Body of pancreas (tissue), 4 donors: ENCODE data around the gene CTNNA2. TPM values are rescaled to one million over a fixed set of nuclear protein-coding genes. Genes with fewer than 3 reads are reported as not detected.

Source experiments
- ATAC-seq: fragments of 150-250 bp; one replicate; pipeline ENCODE4 v1.9.1; 2016
- DNase-seq, 4 donors: peaks; one replicate each; pipeline ENCODE4 v3.0.0-alpha.2; 2019
- H3K27ac ChIP-seq, 4 donors: fragments of 200-600 bp; sonication (generic); 1 replicate in 3 of 4; 2 replicates in 1 of 4; pipeline versions ENCODE4 v1.5.1 to v1.6.1; 2016 to 2019; ENCODE audit warnings: mild to moderate bottlenecking in 1 of 4, mixed read lengths in 1 of 4, moderate library complexity in 1 of 4
- H3K27me3 ChIP-seq, 2 donors: fragments of 200-600 bp; sonication (generic); one replicate each; pipeline ENCODE4 v1.6.0; 2016; ENCODE audit warnings: mild to moderate bottlenecking in 1 of 2
- H3K36me3 ChIP-seq, 2 donors: fragments of 200-600 bp; sonication (generic); replicated peaks in 1 of 2; 2 replicates each; pipeline ENCODE4 v1.5.1; 2016; ENCODE audit warnings: low read depth in 2 of 2; ENCODE audit not compliant: insufficient read depth in 1 of 2
- H3K4me1 ChIP-seq: fragments of 200-600 bp; sonication (generic); one replicate; pipeline ENCODE4 v1.6.0; 2016
- H3K4me3 ChIP-seq, 2 donors: fragments of 200-600 bp; sonication (generic); 1 replicate in 1 of 2; 2 replicates in 1 of 2; pipeline ENCODE4 v1.5.1; 2016 to 2019
- H3K9me3 ChIP-seq, 3 donors: fragments of 200-600 bp; sonication (generic); 1 replicate in 2 of 3; 2 replicates in 1 of 3; pipeline ENCODE4 v1.5.1; 2016
- POLR2A ChIP-seq, 3 donors: fragments of 450-650 bp; IDR thresholded peaks; one replicate each; pipeline ENCODE4 v1.6.1; 2016; ENCODE audit warnings: antibody characterized with exemption in 3 of 3, mild to moderate bottlenecking in 2 of 3
- WGBS, 2 donors: methylation state at CpG; one replicate each; pipeline ENCODE4 v1.1.5; 2017; 5-methylcytosine and 5-hydroxymethylcytosine counted together
- intact Hi-C: fragments of 100-400 bp; cut with DNase I; formaldehyde crosslinking; loops from one replicate; pipeline ENCODE4 v1.15.1; 2023
- total RNA-seq, 2 donors: library from RNA; depleted of rRNA; stranded (reverse); fragments of >200 nt; gene quantifications; one replicate each; pipeline ENCODE4 v1.1.0, GENCODE V29; 2016
- TF ChIP-seq, protein P1 (sequence below), 7 experiments: fragments of 450-650 bp in 4 of 7; fragments of 200-600 bp in 3 of 7; sonication (generic) in 3 of 7; IDR thresholded peaks; one replicate each; pipeline ENCODE4 v1.5.1; 2016 to 2019; ENCODE audit warnings: antibody characterized with exemption in 7 of 7

The CTNNA2 gene
- total RNA-seq, 2 donors from 2014 or later, result 0.52 to 29.3 TPM

DNA sequence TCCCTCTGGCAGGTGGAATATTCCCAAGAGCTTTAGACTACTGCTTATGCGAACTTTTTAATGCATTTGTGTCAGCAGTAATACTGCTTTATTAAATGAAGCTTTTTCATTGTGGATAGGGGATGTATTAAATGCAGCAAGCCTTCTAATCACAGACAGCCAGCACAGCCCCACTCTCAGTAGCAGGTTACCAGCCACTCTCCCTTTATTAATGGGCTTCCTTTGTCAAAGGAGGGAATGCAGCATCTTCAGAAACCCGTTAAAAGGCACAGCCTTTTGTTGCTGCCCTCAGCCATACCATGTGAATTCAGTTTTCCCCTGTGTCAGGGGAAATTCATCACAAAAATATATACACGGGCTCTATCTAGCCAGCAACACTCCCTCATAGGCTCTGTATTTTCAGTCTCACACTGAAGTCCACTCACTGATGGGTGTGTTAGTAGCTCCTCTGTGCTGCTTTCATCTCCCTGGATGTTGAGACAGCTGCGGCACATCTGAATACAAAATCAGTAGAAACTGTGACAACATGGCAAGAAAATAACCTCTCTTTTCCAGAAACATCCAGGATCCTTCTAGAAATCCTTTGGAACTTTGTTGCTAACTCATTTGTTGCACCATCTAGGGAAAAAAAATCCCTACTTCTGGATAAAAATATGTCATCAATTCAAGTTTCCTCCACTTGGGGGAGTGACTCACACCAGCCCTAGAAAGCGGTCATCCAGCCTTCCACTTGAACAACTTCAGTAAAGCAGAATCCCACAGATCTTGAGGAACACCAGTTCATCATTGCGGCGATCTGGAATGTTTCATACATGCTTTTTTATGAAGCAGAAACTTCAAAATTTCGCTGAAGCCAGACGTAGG is 743.3 kb downstream of the CTNNA2 start:
- DNase-seq (no peak), ATAC-seq (no peak)
- Histone ChIP-seq H3K27me3 (no peaks in the 10 kb centered on the region), H3K36me3 (no peaks in the 10 kb centered on the region), H3K4me1 (no peaks in the 10 kb centered on the region), H3K4me3 (no peak overlapping the region), H3K27ac (no peak overlapping the region), H3K9me3 (no peaks in the 10 kb centered on the region)
- intact Hi-C loops, result no loop called here
- no peak for TF ChIP-seq POLR2A (IDR thresholded peaks at IDR 0.05)
- TF ChIP-seq, protein P1, sequence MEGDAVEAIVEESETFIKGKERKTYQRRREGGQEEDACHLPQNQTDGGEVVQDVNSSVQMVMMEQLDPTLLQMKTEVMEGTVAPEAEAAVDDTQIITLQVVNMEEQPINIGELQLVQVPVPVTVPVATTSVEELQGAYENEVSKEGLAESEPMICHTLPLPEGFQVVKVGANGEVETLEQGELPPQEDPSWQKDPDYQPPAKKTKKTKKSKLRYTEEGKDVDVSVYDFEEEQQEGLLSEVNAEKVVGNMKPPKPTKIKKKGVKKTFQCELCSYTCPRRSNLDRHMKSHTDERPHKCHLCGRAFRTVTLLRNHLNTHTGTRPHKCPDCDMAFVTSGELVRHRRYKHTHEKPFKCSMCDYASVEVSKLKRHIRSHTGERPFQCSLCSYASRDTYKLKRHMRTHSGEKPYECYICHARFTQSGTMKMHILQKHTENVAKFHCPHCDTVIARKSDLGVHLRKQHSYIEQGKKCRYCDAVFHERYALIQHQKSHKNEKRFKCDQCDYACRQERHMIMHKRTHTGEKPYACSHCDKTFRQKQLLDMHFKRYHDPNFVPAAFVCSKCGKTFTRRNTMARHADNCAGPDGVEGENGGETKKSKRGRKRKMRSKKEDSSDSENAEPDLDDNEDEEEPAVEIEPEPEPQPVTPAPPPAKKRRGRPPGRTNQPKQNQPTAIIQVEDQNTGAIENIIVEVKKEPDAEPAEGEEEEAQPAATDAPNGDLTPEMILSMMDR (IDR thresholded peaks at IDR 0.05), result peak in 3 of 7 experiments; percentile 13 to 35 (median 15)
- WGBS, 2 donors, result 34 to 45% methylated on average over 9 of the region's 9 CpGs

DNA sequence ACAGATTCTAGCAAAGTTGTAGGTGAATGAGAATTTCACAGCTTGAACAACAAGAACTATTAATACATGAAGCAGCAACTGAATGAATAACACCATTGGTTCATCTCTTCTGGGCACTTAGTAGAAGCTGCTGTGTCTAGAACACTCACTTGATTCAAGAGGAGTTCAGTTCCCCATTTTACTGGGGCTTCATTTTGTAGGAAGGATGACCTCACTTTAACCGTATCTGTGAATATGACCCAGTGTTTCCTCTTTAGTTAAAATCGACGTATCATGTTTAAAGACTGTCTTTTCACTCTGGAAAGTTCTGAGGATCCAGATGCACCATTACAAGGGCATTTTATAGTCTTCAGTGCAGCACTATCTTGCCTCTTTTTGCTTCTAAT is 743.9 kb downstream of the CTNNA2 start:
- H3K4me1 ChIP-seq, result no peaks in the 10 kb centered on the region
- 52 to 72% methylated on average over 3 of the region's 3 CpGs for WGBS, 2 donors
- DNase-seq (no peak), ATAC-seq (no peak)
- H3K9me3 ChIP-seq, result no peaks in the 10 kb centered on the region
- no peaks in the 10 kb centered on the region for H3K27me3 ChIP-seq
- TF ChIP-seq, protein P1 (IDR thresholded peaks at IDR 0.05), result no peak
- TF ChIP-seq POLR2A (IDR thresholded peaks at IDR 0.05), result no peak
- intact Hi-C loops, result no loop called here
- no peak overlapping the region for H3K27ac ChIP-seq
- H3K4me3 ChIP-seq, result no peak overlapping the region
- H3K36me3 ChIP-seq, result no peaks in the 10 kb centered on the region

DNA sequence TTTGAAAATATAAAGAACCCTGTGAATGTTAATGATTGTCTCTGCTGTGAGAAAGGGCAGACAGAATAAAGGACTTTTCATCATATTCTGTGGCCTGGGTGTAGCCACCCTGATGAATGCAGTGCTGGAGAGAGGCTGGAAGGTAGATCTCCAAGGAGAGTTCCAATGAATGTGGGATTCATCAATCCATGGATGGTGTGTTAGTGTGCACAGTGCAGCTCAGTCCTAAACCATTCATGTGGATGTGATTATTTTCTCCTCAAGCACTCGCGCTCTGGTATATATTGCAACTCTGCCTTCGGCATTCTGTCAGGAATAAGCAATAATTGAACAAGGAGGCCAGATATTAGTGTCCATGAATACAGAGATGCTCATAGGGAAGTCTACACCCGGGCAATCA is 744.6 kb downstream of the CTNNA2 start:
- WGBS, 2 donors, result 65 to 81% methylated on average over 4 of the region's 4 CpGs
- DNase-seq (no peak), ATAC-seq (no peak)
- intact Hi-C loops, result no loop called here
- no peaks in the 10 kb centered on the region for H3K4me1 ChIP-seq
- no peaks in the 10 kb centered on the region for H3K36me3 ChIP-seq
- H3K9me3 ChIP-seq, result no peaks in the 10 kb centered on the region
- no peaks in the 10 kb centered on the region for H3K27me3 ChIP-seq
- TF ChIP-seq, protein P1 (IDR thresholded peaks at IDR 0.05), result no peak
- TF ChIP-seq POLR2A (IDR thresholded peaks at IDR 0.05), result no peak
- no peak overlapping the region for H3K27ac ChIP-seq
- no peak overlapping the region for H3K4me3 ChIP-seq

DNA sequence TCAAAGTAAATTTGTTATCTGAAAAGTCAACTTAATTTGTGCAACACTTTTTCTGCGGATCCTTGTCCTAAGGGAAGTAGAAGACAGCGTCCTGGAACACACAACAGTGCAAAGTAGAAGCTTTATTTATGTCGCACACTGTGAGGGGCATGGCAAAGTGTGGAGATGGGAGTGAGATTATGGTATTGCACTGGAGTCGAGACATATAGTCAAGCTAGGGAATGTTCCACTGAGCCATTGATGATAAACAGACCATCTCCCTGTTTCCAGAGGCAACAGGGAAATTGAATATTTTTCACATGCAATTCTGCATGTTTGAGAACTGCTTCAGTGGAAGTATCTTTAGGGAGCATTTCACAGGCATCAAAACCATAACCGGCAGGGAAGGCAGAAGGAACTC is 745.5 kb downstream of the CTNNA2 start:
- H3K27me3 ChIP-seq, result no peaks in the 10 kb centered on the region
- DNase-seq, result no peak
- no peak overlapping the region for H3K4me3 ChIP-seq

More for the DNA sequence above, 745.5 kb downstream of the CTNNA2 start:
- intact Hi-C loops, result no loop called here
- Histone ChIP-seq H3K36me3 (no peaks in the 10 kb centered on the region), H3K9me3 (no peaks in the 10 kb centered on the region), H3K4me1 (no peaks in the 10 kb centered on the region), H3K27ac (no peak overlapping the region)
- TF ChIP-seq, protein P1 (IDR thresholded peaks at IDR 0.05), result no peak
- TF ChIP-seq POLR2A (IDR thresholded peaks at IDR 0.05), result no peak
- 61 to 70% methylated on average over 5 of the region's 5 CpGs for WGBS, 2 donors
- ATAC-seq, result no peak
